Activated gamma-delta T cell treated with anti-CD3 and anti-CD28 coated beads, Interleukin-2, amount 50 U/mL, for 16 hours (primary cell): Measurements from ENCODE around the gene SEPTIN8.

ENCODE experiments used
- DNase-seq: peaks from one replicate; pipeline ENCODE4 v3.0.0-alpha.2; 2020; ENCODE audit warnings: low read depth

SEPTIN8 gene

GRCh38 chr5:132777209-132778069 is at the start of gene SEPTIN8:
Gene SEPTIN8 (minus strand): TSS chr5:132777239. CDS start chr5:132777137, 102 bp downstream.
- peak; percentile 14 for DNase-seq

GRCh38 chr5:132826424-132827082 is 49.5 kb upstream of the SEPTIN8 start:
- no peak for DNase-seq

GRCh38 chr5:132825834-132826391 is 48.9 kb upstream of the SEPTIN8 start:
- DNase-seq: no peak

- DNase-seq: no peak
Measured at GRCh38 chr5:132825033-132825833, 48.2 kb upstream of the SEPTIN8 start.

GRCh38 chr5:132824426-132824825 is 47.4 kb upstream of the SEPTIN8 start:
- DNase-seq: no peak

- no peak for DNase-seq
Measured at GRCh38 chr5:132823481-132824050, 46.5 kb upstream of the SEPTIN8 start.

- no peak for DNase-seq
Measured at GRCh38 chr5:132822650-132823480, 45.8 kb upstream of the SEPTIN8 start.

- DNase-seq: no peak
Measured at GRCh38 chr5:132821791-132822190, 44.8 kb upstream of the SEPTIN8 start.

- DNase-seq: no peak
Measured at GRCh38 chr5:132821350-132821749, 44.3 kb upstream of the SEPTIN8 start.

- peak; percentile 80 for DNase-seq
Measured at GRCh38 chr5:132820162-132820754, 43.2 kb upstream of the SEPTIN8 start.

- no peak for DNase-seq
Measured at GRCh38 chr5:132819468-132819867, 42.4 kb upstream of the SEPTIN8 start.

GRCh38 chr5:132817011-132817410 is 40.0 kb upstream of the SEPTIN8 start:
- no peak for DNase-seq

GRCh38 chr5:132816554-132816953 is 39.5 kb upstream of the SEPTIN8 start:
- DNase-seq: no peak

GRCh38 chr5:132816083-132816482 is 39.0 kb upstream of the SEPTIN8 start:
- no peak for DNase-seq

- no peak for DNase-seq
Measured at GRCh38 chr5:132815454-132815853, 38.4 kb upstream of the SEPTIN8 start.

GRCh38 chr5:132814503-132815294 is 37.7 kb upstream of the SEPTIN8 start:
- DNase-seq: no peak

GRCh38 chr5:132813599-132814502 is 36.8 kb upstream of the SEPTIN8 start:
- DNase-seq: peak; percentile 9

- no peak for DNase-seq
Measured at GRCh38 chr5:132812781-132813598, 36.0 kb upstream of the SEPTIN8 start, which contains the start of gene SOWAHA. Gene SOWAHA (plus strand): TSS chr5:132813302. CDS start chr5:132813622, 320 bp downstream.
